HG02798 (cell line): ENCODE data around the gene C19orf53.
"Not testable (repeated sequence)": the region's sequence is repeated elsewhere in the genome, so short reads cannot be mapped to it uniquely, and the experiment has no call there.

ENCODE experiments used
- ATAC-seq: cut with Tn5 transposase; IDR thresholded peaks from one replicate; pipeline ENCODE4 v1.9.1; 2021; ENCODE audit warnings: mild to moderate bottlenecking; ENCODE audit not compliant: unreplicated experiment, poor library complexity

Gene C19orf53

DNA sequence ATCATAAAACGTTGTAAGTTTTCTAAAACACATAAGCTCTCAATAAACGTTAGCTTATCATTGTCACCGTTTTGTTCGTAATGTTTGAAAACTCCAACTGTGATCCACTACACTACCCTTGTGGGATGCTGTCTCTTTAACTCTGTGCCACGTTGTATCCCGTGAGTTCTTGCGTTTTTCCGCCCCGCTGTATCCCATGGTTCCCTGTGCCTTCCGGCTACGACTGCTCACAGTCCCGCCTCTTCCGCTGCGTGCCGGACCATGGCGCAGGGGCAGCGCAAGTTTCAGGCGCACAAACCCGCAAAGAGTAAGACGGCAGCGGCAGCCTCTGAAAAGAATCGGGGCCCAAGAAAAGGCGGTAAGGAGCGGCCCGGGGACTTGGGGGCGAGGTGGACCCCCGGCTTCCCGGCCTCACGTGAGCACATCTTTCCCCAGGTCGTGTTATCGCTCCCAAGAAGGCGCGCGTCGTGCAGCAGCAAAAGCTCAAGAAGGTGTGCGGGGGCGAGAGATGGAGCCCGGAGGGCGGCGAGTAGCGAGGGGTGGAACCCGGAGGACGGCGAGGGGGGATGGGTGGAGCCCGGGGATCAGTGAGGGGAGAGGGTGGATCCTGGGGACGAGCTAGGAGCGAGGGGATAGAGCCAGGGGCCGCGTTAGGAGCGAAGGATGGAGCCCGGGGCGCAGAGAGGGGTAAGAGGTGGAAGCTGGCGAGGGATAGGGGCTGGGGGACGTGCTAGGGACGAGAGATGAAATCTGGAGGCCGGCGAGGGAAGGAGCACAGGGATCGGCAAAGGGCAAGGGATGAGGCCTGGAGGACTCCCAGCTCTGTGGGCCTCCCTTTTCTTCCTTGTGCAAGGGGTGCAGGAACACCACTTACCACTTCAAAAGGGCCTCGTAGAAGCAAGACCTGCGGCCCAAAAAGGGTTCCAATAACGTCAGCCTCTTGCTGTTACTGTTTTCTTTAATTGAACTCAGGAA, at the start of gene C19orf53:
C19orf53 (plus strand) TSS at position 240 of the 975 bp plus-strand sequence; CDS start at position 262, 22 bp downstream.
- peak; percentile 94 for ATAC-seq

DNA sequence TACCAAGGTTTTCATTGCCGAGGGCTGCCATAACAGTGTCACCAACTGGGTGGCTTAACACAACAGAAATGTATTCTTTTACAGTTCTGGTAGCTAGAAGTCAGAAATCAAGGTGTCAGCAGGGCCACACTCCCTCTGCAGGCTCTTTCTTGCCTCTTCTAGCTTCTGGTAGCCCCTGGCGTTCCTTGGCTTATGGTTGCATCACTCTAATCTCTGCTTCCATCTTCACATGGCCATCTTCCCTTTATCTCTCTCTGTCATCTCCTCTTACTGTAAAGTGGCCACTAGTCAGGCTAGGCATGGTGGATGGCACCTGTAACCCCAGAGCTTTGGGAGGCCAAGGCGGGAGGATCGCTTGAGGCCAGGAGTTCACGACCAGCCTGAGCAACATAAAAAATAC, 47.9 kb upstream of the C19orf53 start:
- no peak for ATAC-seq

- ATAC-seq, result no peak
These were observed 46.5 kb upstream of the C19orf53 start for GRCh38 chr19:13727798-13728197.

GRCh38 chr19:13729859-13730258, 44.4 kb upstream of the C19orf53 start:
- no peak for ATAC-seq

GRCh38 chr19:13731147-13731964, 42.9 kb upstream of the C19orf53 start:
- peak; percentile 99 for ATAC-seq

GRCh38 chr19:13732337-13732736, 41.9 kb upstream of the C19orf53 start:
- ATAC-seq, result no peak

GRCh38 chr19:13734751-13735150, 39.5 kb upstream of the C19orf53 start:
- no peak for ATAC-seq

DNA sequence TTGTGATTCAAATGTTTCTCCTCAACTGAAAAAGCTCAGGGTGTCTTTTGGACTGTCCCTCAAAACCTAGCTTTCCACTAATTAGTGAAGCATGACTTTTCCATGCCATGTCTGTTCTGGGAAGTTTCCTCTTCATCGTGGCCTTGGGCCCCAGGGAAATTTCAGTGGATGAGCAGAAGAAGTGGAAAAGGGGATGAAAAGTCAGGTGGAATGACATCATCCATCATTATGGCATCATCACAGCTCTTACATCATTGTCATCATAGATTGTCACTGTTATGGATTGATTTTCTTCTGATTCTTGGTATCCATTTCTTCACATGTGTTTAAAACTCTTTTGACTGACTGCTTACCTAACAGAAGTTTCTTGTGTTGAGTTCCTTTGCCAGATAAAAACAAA, 36.2 kb upstream of the C19orf53 start:
- ATAC-seq, result no peak

DNA sequence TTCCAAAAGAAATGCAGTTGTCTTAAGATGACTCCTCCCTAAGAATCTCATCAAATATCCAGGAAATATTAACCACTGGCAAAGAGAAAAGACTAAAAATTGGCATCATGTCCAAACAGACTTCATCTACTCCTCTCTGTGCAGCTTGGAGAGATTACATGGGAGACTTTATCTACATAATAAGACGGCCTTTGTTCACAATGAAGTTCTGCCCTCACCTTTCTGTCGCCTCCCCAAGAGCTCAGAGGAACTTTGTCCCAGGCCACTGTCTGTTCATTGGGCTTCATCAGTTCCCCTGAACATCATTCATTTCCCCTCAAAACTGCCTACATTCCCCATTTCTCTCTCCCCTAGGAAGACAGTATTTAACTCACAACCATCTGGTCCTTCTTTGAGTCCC, 32.4 kb upstream of the C19orf53 start:
- ATAC-seq, result no peak

DNA sequence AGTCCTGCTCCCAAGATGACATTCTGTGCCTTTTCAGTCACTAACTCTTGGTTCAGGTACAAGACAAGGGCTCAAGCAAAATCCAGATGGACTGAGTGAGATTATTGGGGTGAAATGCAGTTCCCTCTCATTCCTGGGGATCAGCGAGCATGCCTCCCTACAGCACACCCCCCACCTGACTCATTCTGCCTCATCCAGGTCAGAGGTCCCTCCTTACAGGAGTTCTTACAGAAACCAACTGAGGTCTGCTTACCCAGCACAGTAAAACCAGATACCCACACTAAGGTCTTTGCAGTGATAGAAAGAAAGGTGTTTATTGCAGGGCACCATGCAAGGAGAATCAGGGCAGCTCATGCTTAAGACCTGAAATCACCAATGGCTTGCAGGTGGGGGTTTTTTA, 31.5 kb upstream of the C19orf53 start:
- no peak for ATAC-seq

GRCh38 chr19:13744174-13744573, 30.1 kb upstream of the C19orf53 start:
- no peak for ATAC-seq

DNA sequence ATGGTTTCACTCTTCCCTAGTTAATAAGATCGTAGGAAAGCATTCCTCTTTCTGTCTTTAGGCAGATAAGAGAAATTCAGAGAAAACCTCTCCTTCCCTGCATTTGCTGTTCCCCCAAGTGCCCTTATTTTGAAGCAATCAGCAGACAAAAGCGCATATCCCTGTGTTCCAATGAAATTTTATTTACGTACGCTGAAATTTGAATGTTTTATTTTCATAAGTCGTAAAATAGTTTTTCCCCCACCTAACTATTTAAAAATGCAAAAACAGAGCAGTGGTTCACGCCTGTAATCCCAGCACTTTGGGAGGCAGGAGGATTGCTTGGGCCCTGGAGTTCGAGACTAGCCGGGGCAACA, 27.2 kb upstream of the C19orf53 start:
- no peak for ATAC-seq

DNA sequence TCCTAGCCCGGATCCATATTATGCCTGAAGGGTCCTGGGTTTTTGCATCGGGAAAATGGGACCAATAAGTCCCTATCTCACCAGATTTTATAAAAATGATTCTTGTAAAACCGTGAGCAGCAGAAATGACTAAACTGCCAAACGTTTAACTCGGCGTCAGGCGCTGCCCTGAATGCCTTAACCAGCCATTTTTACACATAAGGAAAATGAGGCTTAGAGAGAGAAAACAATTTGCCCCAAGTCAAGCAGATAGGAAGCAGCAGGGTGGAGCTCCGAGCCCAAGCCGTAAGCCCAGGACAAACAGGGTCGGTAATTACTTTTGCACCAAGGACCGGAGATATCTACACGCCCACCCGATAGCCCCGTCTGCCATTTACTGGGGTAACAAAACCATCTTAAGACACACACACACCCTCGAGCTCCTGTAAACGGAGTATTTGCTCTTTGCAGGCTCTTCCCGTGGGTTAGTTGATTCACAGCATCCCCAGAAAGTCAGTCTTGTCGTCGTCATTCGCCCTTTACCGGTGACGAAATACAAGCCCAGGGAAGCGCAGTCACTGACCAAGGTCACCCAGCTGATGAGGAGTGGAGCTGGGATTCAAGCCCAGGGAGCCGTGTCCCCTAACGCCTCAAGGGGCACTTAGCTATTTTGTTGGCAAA, 26.0 kb upstream of the C19orf53 start:
- ATAC-seq, result no peak

GRCh38 chr19:13751436-13751835, 22.8 kb upstream of the C19orf53 start:
- ATAC-seq, result no peak

- ATAC-seq, result not testable (repeated sequence)
These were observed 20.6 kb upstream of the C19orf53 start for GRCh38 chr19:13753622-13754021.

GRCh38 chr19:13756210-13756609, 18.0 kb upstream of the C19orf53 start:
- no peak for ATAC-seq

- no peak for ATAC-seq
These were observed 16.2 kb upstream of the C19orf53 start for GRCh38 chr19:13757805-13758772.

- no peak for ATAC-seq
These were observed 15.5 kb upstream of the C19orf53 start for GRCh38 chr19:13758795-13759194.

DNA sequence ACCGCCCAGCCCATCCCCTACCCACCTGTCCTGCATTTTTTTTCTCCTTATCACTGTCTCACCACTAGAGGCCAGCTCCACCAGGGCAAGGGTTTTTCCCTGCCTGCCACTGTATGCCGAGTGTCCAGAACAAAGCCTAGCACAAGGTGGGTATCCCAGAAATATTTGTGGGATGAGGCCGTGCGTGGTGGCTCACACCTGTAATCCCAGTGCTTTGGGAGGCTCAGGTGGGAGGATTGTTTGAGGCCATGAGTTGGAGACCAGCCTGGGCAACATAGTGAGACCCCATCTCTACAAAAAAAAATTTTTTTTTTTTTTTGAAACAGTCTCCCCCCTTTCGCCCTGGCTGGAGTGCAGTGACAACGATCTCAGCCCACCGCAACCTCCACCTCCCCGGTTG, 12.8 kb upstream of the C19orf53 start:
- ATAC-seq, result no peak
